IMR-90 (cell line): ENCODE data around the gene ASB11. TPM values are rescaled to one million over a fixed set of nuclear protein-coding genes. Genes with fewer than 3 reads are reported as not detected.

Experiments
- ATAC-seq: fragments of 200-7000 bp; cut with Tn5 transposase; 2 replicates; pipeline ENCODE4 v1.9.1; 2020; ENCODE audit warnings: low read depth, mild to moderate bottlenecking, moderate library complexity
- BruUV-seq: library from RNA; stranded (reverse); fragments of 400-500 nt; replicated peaks from 2 replicates; lab custom pipeline; 2021; lab: Mats Ljungman, UMichigan
- CTCF ChIA-PET: fragments of 300-600 bp; formaldehyde crosslinking; extraction: SDS; loops from one replicate; lab custom pipeline; 2021; ENCODE audit warnings: antibody characterized with exemption; lab: Yijun Ruan, JAX
- POLR2A ChIA-PET: fragments of 300-600 bp; sonication (Branson Sonifier 250); formaldehyde crosslinking; loops from one replicate; lab custom pipeline; 2022; ENCODE audit warnings: antibody characterized with exemption; ENCODE audit not compliant: unreplicated experiment; lab: Charles Lee
- DNase-seq: peaks from one replicate; pipeline ENCODE4 v3.0.0; 2013
- H2AFZ ChIP-seq: replicated peaks from 2 replicates; pipeline ENCODE3; 2013; ENCODE audit warnings: low read length, mild to moderate bottlenecking; ENCODE audit not compliant: poor library complexity
- H2AK5ac ChIP-seq: 2 replicates; pipeline ENCODE4 v1.6.1; 2013; ENCODE audit warnings: low read depth, low read length, inconsistent platforms
- H2AK9ac ChIP-seq: replicated peaks from 2 replicates; pipeline ENCODE3; 2013; ENCODE audit warnings: mild to moderate bottlenecking, low read depth, low read length, moderate library complexity; ENCODE audit not compliant: poor library complexity
- H2BK120ac ChIP-seq: 2 replicates; pipeline ENCODE4 v1.6.1; 2013; ENCODE audit warnings: low read depth, low read length, inconsistent platforms
- H2BK15ac ChIP-seq: 3 replicates; pipeline ENCODE4 v1.6.1; 2013; ENCODE audit warnings: low read depth, low read length, inconsistent platforms
- H2BK20ac ChIP-seq: 2 replicates; pipeline ENCODE4 v1.6.1; 2013; ENCODE audit warnings: low read depth, mild to moderate bottlenecking, inconsistent platforms, low read length, moderate library complexity
- H2BK5ac ChIP-seq: 2 replicates; pipeline ENCODE4 v1.6.1; 2013; ENCODE audit warnings: mild to moderate bottlenecking, low read depth, low read length, inconsistent platforms; ENCODE audit not compliant: poor library complexity, severe bottlenecking
- H3K14ac ChIP-seq: replicated peaks from 2 replicates; pipeline ENCODE4 v1.6.1; 2013; ENCODE audit warnings: low read depth, low read length, inconsistent platforms
- H3K18ac ChIP-seq: 2 replicates; pipeline ENCODE4 v1.6.1; 2013; ENCODE audit warnings: low read depth, low read length, control low read depth
- H3K23ac ChIP-seq: 2 replicates; pipeline ENCODE4 v1.6.1; 2013; ENCODE audit warnings: low read depth, low read length, inconsistent platforms
- H3K27ac ChIP-seq: 2 replicates; pipeline ENCODE4 v1.5.1; 2013; ENCODE audit warnings: mild to moderate bottlenecking, control low read depth, low read length; ENCODE audit not compliant: insufficient read depth
- H3K27me3 ChIP-seq: 2 replicates; pipeline ENCODE4 v1.6.1; 2013; ENCODE audit warnings: low read length; ENCODE audit not compliant: control insufficient read depth, insufficient read depth
- H3K36me3 ChIP-seq: 2 replicates; pipeline ENCODE4 v1.6.1; 2013; ENCODE audit warnings: low read length, mixed read lengths; ENCODE audit not compliant: control insufficient read depth, insufficient read depth
- H3K4ac ChIP-seq: 2 replicates; pipeline ENCODE4 v1.6.1; 2013; ENCODE audit warnings: low read depth, low read length, inconsistent platforms
- H3K4me1 ChIP-seq: 2 replicates; pipeline ENCODE4 v1.6.1; 2013; ENCODE audit warnings: low read length, mixed read lengths; ENCODE audit not compliant: control insufficient read depth, insufficient read depth
- H3K4me2 ChIP-seq: 2 replicates; pipeline ENCODE4 v1.6.1; 2013; ENCODE audit warnings: low read depth, mild to moderate bottlenecking, control low read depth, low read length, moderate library complexity
- H3K4me3 ChIP-seq: 2 replicates; pipeline ENCODE4 v1.5.1; 2013; ENCODE audit warnings: low read depth, mild to moderate bottlenecking, control low read depth, low read length, moderate library complexity; ENCODE audit not compliant: insufficient read depth
- H3K56ac ChIP-seq: 2 replicates; pipeline ENCODE4 v1.6.1; 2013; ENCODE audit warnings: low read length, inconsistent platforms; ENCODE audit not compliant: insufficient read depth; ENCODE audit errors: extremely low read depth
- H3K79me1 ChIP-seq, 2 experiments: 2 replicates each; pipeline ENCODE4 v1.6.1; 2013; ENCODE audit warnings: low read length in 2 of 2, inconsistent platforms in 1 of 2, low read depth in 1 of 2
- H3K9ac ChIP-seq: 2 replicates; pipeline ENCODE4 v1.6.1; 2013; ENCODE audit warnings: low read depth, low read length, control low read depth
- H3K9me1 ChIP-seq: 2 replicates; pipeline ENCODE4 v1.6.1; 2013; ENCODE audit warnings: low read length, inconsistent platforms; ENCODE audit not compliant: insufficient read depth
- H3K9me3 ChIP-seq: 2 replicates; pipeline ENCODE4 v1.6.1; 2013; ENCODE audit warnings: low read length; ENCODE audit not compliant: control insufficient read depth, insufficient read depth
- H4K20me1 ChIP-seq: 2 replicates; pipeline ENCODE4 v1.6.1; 2013; ENCODE audit warnings: low read length, inconsistent platforms; ENCODE audit not compliant: insufficient read depth
- H4K5ac ChIP-seq: 2 replicates; pipeline ENCODE4 v1.6.1; 2013; ENCODE audit warnings: mild to moderate bottlenecking, low read depth, low read length, control low read depth
- H4K8ac ChIP-seq, 2 experiments: 2 replicates each; pipeline ENCODE4 v1.6.1; 2013; ENCODE audit warnings: low read depth in 2 of 2, low read length in 2 of 2, control low read depth in 1 of 2, inconsistent platforms in 1 of 2
- H4K91ac ChIP-seq: 2 replicates; pipeline ENCODE4 v1.6.1; 2013; ENCODE audit warnings: low read depth, low read length, inconsistent platforms; ENCODE audit not compliant: insufficient read depth
- CEBPB ChIP-seq: IDR thresholded peaks from 2 replicates; pipeline ENCODE4 v1.6.1; 2012; ENCODE audit warnings: low read depth, low read length, improper control_type of control experiment
- MXI1 ChIP-seq: IDR thresholded peaks from 2 replicates; pipeline ENCODE4 v1.6.1; 2012; ENCODE audit warnings: low read depth, mild to moderate bottlenecking, low read length, moderate library complexity, borderline replicate concordance
- RCOR1 ChIP-seq: IDR thresholded peaks from 2 replicates; pipeline ENCODE4 v1.6.1; 2012; ENCODE audit warnings: mild to moderate bottlenecking, low read length, improper control_type of control experiment; ENCODE audit not compliant: insufficient replicate concordance
- WGBS, 2 experiments: methylation state at CpG; one replicate each; pipeline versions ENCODE4 v1.1.5 to v1.1.7; 2013; ENCODE audit warnings: missing lambda C conversion rate in 2 of 2; ENCODE audit not compliant: insufficient read length in 1 of 2; ENCODE audit errors: extremely low coverage in 2 of 2; 5-methylcytosine and 5-hydroxymethylcytosine counted together
- dilution Hi-C: fragments of 300-500 bp; cut with HindIII; formaldehyde crosslinking; loops from one replicate; pipeline ENCODE4 v1.14.3; 2018; ENCODE audit warnings: low sequenced_read_pairs; ENCODE audit not compliant: unreplicated experiment
- in situ Hi-C: fragments of 300-500 bp; cut with MboI; formaldehyde crosslinking; loops from 3 replicates; pipeline ENCODE4 v1.14.3; 2019; ENCODE audit warnings: low sequenced_read_pairs, inconsistent platforms, mixed read lengths
- intact Hi-C: fragments of 100-400 bp; cut with micrococcal nuclease; formaldehyde crosslinking; loops from 2 replicates; pipeline ENCODE4 v1.10.0; 2022
- polyA plus RNA-seq, 3 experiments: library from polyadenylated mRNA; depleted of rRNA; stranded (reverse); fragments of >200 nt; gene quantifications; 2 replicates each; pipeline ENCODE4 v1.2.3, GENCODE V29; 2012; ENCODE audit warnings: low replicate concordance in 1 of 3
- total RNA-seq: library from RNA; depleted of rRNA; stranded (reverse); fragments of >200 nt; gene quantifications from 2 replicates; pipeline ENCODE4 v1.2.3, GENCODE V29; 2012; rRNA removed
- TF ChIP-seq, protein P1 (sequence below): fragments of 150-350 bp; IDR thresholded peaks from 2 replicates; pipeline ENCODE4 v1.6.1; 2017; ENCODE audit warnings: mild to moderate bottlenecking, antibody characterized with exemption, low read length, low read depth

The ASB11 gene
- total and polyA plus RNA-seq, 2 of the 4 experiments (the other 2 are of a cell fraction) = not detected

DNA sequence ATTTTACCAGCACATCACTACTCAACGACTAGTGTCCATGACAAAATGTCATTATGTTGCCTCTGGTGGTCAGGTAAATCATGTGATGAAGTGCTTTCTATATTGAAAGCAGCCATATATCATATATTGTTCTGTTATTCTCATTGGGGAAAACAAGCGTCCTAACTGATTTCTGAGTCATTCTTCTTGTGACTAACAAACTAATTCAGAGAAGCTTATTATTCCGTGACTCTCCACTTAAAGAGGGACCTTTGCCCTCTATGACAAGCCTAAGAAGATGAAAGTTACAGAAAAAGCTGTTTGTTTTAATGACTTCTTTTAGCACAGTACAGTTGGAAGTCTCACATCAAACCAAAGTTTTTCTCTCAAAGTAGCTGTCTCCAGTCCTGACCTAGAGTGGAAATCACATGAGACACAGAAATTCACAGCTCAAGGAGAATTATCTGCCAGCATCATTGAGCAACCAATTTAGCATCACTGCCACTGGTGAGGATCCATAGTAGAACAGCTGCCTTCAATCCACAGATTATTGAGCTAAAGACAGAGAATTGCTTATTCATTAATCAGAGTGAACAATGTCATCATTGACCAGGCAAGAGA is 81.9 kb downstream of the ASB11 start:
- Histone ChIP-seq H3K4me2 (no peak overlapping the region), H3K4me3 (no peak overlapping the region), H4K8ac (no peak overlapping the region), H2AK5ac (no peak overlapping the region), H3K9me1 (no peaks in the 10 kb centered on the region), H2BK120ac (no peak overlapping the region), H4K91ac (no peak overlapping the region), H3K56ac (no peak overlapping the region), H3K9ac (no peak overlapping the region), H3K23ac (no peak overlapping the region), H2BK20ac (no peak overlapping the region), H3K36me3 (no peaks in the 10 kb centered on the region), H3K18ac (no peak overlapping the region), H3K4ac (no peak overlapping the region), H3K4me1 (no peaks in the 10 kb centered on the region), H2BK5ac (no peak overlapping the region), H3K79me1 (no peaks in the 10 kb centered on the region), H2AFZ (no peak overlapping the region), H3K27me3 (no peaks in the 10 kb centered on the region), H3K27ac (no peak overlapping the region), H3K9me3 (no peaks in the 10 kb centered on the region), H2BK15ac (no peak overlapping the region), H2AK9ac (no peak overlapping the region), H4K5ac (no peak overlapping the region), H3K14ac (no peak overlapping the region), H4K20me1 (no peaks in the 10 kb centered on the region)
- no TSS peak for BruUV-seq
- dilution Hi-C loops (no loop called here), intact Hi-C loops (no loop called here), in situ Hi-C loops (no loop called here)
- CTCF ChIA-PET = interaction anchor here (1.5 to 1.8 kb wide), 2 partner anchors 9 to 1135 kb away, joined by 3 to 6 read pairs; no protein-coding TSS in a partner anchor
- no CpG with 5 or more reads among the region's 3 CpGs for WGBS, 2 experiments
- POLR2A ChIA-PET = no interaction called here
- DNase-seq (no peak), ATAC-seq (no peak)
- TF ChIP-seq CEBPB (no peak), RCOR1 (no peak), MXI1 (no peak)
- TF ChIP-seq, protein P1, sequence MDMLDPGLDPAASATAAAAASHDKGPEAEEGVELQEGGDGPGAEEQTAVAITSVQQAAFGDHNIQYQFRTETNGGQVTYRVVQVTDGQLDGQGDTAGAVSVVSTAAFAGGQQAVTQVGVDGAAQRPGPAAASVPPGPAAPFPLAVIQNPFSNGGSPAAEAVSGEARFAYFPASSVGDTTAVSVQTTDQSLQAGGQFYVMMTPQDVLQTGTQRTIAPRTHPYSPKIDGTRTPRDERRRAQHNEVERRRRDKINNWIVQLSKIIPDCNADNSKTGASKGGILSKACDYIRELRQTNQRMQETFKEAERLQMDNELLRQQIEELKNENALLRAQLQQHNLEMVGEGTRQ = no peak

Other genes with a start within 250 kb of the ASB11 start
- gene ASB9, start 45.6 kb downstream of the ASB11 start, total RNA-seq = 0.28 and 0.36 TPM in 2 replicates
- gene ASB9, start 45.6 kb downstream of the ASB11 start, polyA plus RNA-seq (2012; rRNA removed) = 0.15 TPM in 1 of 2 replicates, not detected in the other
- 9.1 and 10.3 TPM in 2 replicates for gene PIGA, start 19.9 kb upstream of the ASB11 start, total RNA-seq
- gene PIGA, start 19.9 kb upstream of the ASB11 start, polyA plus RNA-seq (2012; rRNA removed) = 3.1 and 3.4 TPM in 2 replicates
- under 0.01 and 0.18 TPM in 2 replicates for gene VEGFD, start 68.8 kb upstream of the ASB11 start, total RNA-seq
- 0.13 and 0.19 TPM in 2 replicates for gene VEGFD, start 68.8 kb upstream of the ASB11 start, polyA plus RNA-seq (2012; rRNA removed)
- gene PIR, start 177.7 kb upstream of the ASB11 start, total RNA-seq = 5.7 and 5.8 TPM in 2 replicates
- 7.3 and 8.7 TPM in 2 replicates for gene PIR, start 177.7 kb upstream of the ASB11 start, polyA plus RNA-seq (2012; rRNA removed)
- not detected in 2 replicates for gene BMX, start 185.2 kb upstream of the ASB11 start, total RNA-seq
- not detected in 2 replicates for gene BMX, start 185.2 kb upstream of the ASB11 start, polyA plus RNA-seq (2012; rRNA removed)